ENCODE results near the gene MRPS5.

The MRPS5 gene

DNA sequence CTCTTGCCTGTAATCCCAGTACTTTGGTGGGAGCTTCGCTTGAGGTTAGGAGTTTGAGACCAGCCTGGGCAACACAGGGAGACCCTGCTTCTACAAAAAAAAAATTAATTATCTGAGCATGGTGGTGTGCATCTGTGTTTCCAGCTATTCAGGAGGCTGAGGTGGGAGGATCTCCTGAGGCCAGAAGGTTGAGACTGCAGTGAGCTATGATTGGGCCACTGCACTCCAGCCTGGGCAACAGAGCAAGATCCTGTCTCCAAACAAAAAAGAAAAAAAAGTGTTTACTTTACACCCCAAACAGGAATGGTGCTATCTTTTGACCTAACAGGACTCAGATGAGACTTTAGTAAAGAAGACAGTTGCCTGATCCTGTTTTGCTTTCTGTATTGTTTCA lies 60.5 kb downstream of the MRPS5 start:
- no peak for DNase-seq

DNA sequence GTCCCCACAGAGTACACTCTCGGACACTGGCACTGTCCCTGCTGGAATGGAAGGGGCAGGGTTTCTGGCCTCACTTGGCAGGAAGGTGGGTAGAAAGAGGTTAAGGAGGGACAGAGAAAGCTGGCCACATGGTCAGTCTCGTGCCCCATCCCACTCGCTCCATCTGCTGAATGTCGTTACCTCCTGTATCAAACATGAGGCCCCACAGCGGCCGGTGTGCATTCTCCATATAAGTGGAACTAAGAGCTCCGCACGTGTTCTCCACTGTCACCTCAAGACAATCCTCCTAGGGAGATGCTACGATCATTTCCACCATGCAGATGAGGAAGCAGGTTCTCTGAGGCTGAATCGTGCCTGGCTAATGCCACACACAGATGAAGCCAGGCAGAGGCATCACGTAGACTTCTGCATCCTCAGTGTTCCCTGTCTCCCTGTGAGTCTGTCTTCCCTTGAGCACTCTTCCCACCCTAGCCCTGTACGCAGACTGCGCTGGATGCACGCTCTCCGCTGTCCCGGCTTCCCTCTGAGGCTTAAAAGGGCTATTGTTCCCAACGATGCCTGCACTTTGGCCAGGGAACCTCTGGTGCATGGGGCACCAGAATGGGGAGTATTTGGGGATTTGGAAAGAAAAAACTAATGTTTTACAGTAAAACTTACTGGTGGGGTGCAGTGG lies 61.0 kb downstream of the MRPS5 start:
- DNase-seq, result peak in 26 of 56 donors; percentile 28 to 73 (median 49)

DNA sequence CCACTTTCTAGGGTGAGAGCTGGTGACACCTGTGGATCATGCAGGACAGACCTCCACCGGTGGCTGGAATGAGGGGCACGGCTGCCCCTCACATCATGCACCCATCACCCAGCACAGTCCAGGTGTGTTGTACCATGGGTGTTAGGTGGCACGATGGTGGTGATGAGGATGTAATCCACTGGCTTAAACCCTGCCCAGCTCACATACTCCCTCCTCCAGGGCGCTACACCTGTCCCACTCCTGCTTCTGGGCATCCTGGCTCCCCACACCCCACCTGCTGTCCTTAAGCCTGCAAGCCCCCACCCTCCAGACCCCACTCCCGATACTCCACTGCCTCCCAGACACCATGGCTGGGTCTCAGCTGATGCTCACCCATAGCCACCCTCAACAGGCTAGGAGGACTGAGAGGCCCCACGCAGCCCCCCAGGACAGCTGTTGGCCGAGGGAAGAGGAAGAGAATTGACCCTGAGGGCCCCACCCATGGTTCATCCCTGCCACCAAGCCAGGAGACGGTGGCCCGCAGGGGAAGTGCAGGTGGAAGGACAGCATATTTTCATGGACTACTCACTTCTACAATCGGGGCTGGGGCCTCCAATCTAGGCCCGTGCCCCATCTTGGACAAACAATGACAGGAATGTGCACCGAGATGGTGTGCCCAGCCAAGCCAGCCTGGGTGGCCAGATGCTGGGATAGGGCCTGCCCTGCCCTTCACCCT lies 61.8 kb downstream of the MRPS5 start:
- no peak for DNase-seq

DNA sequence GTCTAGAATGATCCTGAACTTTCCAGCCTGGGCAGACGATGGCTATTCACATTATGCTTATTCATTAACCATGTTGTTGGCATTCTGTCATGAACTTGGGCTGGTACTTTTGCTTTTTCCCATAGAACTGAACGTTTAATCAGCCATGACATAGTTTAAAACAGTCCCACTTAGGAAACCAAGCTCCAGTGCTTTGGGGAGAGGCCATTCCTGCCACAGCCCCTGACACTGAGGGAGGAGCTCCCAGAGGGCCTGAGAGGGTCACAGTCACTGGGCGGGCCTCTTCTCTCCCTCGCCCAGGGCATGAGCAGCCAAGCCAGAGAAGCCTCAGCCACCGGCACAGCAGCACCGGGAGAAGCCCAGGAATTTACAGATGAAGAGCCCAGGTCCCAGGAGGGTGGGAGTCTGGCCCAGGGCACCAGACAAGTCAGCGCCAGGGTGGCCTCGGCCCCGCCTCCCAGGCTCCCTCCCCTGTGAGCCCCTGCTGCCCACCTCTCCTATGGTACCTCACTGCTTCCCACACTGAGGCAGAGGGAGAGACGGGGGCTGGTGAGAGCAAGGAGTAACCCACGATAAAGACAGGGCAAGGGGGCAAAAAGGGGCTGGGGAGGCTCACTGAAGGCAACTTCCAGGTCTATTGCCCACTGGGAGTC lies 62.5 kb downstream of the MRPS5 start:
- DNase-seq, result peak in 3 of 56 donors; percentile 37 to 43 (median 39)

DNA sequence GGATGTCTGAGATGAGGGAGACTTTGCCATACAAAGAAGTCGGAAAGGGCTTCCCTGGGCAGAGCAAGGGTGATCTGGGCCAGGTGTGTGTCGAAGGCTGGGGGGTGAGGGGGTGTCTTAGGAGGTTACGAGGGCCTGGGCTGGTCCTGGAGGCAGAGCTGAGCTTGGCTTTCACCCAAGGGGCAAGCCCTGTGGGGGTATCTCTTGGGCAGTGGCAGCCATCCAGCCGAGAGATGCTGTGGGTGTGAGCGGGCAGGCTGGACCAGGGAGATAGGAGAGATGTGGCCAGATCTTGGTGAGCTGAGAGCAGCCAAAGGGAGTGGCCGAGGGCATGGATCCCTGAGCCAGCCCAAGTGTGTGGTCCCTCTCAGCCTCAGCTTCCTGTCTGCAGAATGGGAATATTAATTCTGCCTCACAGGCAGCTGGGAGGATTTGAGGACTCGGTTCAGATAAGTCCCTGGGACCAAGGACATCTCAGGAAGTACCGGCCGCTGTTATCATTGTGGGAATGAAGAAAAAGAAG lies 63.1 kb downstream of the MRPS5 start:
- DNase-seq, result peak in 2 of 56 donors; percentile 45 to 51

DNA sequence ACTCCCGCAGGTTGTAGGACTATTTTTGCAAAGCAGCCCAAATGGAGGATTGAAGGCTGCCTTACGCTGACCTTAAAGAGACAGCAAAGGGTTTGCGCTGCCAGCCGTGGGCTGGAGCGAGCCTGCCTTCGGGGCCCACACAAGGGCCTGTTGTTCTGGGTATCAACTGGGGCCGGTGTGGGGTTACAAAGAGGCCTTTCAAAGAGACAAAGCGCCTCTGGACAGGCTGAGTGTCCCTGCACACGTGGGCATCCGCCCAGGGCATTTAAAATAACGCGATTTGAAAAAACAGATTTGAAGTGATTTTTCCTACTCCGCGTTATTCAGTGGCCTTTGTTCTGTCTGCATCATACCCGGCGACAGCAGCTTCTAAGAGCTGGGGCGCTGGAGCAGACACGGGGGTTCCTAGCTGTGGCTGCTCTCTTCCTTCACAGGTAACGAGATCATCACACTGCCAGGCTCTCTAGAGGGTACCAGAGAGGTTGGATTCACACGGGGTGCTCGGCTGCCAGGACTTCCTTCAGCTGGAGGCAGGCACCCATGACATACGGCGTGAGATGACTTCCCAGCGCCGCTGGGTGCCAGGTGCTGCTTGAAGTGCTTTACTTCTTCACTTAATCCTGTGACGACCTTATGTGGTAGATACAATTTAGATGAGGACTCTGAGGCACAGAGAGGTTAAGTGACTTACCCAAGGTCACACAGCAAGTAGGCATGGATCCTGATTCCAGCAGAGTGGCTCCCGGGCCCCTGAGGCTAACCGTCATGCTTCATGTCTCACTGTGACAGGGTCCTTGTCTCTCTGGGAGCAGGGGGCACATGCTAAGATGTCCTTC lies 63.9 kb downstream of the MRPS5 start:
- DNase-seq, result peak in 53 of 56 donors; percentile 31 to 95 (median 82)

DNA sequence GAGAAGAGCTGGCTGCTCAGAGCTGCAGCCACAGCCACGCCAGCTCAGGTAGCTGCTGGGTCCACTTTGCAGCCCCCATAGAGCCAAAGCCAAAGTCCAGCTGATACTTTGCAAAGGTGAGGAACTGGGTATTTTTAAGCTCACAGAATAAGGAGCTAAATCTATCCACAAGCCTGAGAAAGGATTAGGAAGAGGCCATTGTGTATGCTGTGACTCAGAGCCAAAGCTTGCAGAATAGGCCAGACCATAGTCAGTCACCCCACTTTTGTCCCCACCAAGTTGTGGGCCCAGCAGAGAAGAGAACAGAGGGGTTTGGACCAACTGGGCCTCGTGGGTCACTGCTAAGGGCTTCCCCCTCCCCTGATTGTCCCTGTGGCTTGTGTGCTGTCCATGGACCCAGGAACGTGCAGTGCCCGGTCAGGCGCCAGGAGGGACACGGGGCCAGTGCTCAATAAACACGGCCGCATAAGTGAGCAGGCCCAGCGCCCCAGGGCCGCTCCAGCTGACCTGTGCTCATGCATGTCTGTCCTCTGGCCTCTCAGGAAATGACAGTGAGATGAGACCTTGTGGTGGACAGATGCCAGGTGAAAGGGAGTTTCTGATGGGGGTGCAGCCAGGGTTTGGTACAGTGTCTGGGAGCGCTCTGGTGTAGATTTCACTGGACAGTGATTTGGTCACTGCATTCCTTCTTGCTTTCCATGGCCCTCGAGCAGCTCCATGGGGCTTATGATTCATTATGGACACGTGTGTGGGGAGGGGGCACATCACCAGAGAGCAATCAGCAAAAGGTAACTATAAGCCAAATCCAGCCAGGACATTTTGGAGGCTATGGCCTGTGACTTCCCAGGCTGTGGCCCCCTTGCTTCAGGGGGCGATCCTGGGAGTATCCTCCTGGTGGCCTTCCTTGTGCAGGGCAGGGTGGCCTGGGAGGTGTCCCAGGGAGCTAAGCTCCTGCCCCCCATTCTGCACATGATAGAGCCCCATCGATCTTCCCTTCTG lies 64.8 kb downstream of the MRPS5 start:
- peak in 25 of 56 donors; percentile 27 to 78 (median 51) for DNase-seq

DNA sequence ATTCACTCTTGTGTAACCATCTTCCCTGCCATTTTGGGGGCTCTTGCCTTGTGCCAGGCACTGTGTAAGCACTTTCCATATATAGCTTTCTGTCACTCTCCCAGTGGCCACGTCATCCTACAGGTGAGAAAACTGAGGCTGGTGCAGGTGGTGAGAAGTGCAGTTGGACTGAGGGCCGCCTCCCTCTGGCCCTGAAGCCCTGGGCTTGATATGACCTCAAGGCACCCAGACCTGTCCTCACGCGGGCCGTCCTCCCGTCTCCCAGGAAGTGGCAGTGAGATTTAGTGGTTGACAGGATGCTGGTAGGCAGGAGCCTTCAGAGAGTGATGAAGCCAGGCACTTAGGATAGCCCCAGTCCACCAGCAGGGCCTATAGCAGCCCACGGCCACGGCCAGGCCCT lies 65.6 kb downstream of the MRPS5 start:
- no peak for DNase-seq

DNA sequence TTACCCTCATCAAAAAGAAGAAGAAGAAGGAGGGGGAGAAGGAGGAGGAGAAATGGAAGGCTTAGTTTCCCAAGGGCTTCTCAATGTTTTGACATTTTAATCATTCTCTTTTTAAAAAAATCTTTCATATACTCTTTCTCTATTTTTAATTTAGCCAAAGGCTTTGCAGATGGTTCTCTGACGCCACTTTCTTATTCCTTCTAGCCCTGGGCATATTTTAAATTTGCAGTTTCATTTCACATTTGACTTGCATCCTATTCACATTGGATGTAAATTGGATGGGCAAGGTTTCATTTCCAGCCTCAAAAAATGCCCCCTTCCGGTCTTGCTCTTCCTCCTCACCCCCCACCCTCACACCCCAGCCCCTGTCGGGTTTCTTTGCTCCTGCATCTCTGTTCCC lies 66.3 kb downstream of the MRPS5 start:
- DNase-seq, result no peak

DNA sequence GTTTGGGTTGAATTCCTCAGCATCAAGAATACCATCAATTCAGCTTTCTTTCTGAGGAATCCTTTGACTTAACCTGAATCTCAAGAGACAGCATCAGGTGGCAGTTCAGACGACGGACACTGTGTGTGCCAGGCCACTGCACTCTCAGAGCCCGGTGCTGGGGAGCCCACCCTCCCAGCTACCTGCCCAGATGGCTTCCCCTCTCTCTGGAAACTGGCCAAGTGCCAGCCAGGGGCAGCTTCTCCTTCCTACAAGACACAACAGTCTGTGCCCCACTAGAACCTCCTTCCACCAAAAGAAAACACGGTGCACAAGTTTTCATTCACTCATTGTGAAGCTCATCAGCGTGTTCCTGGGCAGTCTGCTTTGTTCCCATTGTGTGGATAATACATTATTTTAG lies 67.6 kb downstream of the MRPS5 start:
- no peak for DNase-seq

DNA sequence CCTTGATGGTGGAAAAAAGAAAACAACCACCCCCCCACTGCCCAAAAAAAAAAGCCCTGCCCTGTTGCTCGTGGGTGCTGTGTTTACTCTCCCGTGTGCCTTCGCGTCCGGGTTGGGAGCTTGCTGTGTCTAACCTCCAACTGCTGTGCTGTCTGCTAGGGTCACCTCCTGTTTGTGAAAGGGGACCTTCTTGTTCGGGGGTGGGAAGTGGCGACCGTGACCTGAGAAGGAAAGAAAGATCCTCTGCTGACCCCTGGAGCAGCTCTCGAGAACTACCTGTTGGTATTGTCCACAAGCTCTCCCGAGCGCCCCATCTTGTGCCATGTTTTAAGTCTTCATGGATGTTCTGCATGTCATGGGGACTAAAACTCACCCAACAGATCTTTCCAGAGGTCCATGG lies 68.1 kb downstream of the MRPS5 start:
- DNase-seq, result peak in 1 of 56 donors; percentile 34

DNA sequence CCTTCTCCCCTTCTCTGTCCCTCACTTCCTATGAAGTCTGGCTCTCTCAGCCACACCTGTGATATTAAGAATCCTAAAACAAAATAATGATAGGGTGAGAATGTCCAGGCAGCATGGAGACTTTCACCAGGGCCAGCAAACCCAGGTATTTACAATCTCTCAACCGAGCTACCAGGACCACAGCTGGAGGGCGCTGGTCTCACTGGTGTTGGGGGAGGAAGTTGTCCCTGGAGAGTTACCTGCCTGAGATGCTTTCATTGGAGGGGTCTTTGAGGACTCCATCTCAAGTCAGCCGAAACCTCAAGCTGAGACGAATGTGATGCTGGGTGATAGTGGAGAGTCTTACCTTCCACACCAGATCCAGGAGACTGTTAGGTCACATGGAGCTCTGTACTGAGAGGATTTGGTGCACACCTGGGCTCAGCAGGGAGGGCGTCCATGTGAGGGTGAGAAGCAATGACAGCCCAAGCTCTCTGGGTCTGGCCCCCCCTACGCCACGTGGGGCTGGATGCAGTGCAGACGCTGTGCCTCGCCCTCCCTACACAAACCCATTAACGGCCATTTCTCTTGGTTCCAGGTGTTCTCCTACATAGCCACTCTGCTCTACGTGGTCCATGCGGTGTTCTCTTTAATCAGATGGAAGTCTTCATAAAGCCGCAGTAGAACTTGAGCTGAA lies 68.7 kb downstream of the MRPS5 start:
- no peak for DNase-seq

DNA sequence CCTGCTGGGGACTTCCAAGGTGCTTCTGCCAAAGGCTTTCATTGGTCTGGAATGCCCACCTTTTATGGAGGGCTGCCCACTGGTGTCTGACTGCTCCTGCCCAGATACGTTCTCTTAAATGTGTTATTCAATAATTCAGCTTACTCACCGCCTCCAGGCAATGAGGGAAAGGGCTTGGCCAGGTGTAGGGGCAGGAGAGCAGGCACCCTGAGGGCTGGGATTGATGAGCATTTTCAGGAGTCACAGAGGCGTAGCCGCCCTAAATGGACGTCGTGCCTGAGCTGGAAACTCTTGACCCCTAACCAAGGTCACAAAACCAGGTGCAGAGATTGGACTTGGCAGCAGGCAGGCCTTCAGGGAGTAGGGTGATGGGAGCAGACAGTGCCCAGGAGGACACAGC lies 69.3 kb downstream of the MRPS5 start:
- no peak for DNase-seq

DNA sequence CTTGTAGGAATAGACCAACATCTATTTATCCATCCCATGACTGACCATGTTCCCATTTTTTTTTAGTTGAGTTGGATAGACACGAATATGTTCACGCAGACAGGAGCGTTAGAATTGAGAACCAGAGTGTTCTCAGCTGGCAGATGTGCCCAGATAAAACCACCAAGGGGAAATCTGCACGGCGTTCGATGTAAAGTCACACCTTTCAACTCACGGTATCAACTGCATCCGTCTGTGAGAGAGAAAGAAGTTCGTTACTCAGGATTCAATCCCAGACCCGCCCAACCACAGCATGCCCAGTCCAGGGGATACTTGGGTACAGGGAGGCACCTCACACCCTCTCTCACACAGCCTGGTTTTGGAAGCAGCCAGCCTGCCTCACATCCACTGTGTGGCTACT lies 70.0 kb downstream of the MRPS5 start:
- no peak for DNase-seq

DNA sequence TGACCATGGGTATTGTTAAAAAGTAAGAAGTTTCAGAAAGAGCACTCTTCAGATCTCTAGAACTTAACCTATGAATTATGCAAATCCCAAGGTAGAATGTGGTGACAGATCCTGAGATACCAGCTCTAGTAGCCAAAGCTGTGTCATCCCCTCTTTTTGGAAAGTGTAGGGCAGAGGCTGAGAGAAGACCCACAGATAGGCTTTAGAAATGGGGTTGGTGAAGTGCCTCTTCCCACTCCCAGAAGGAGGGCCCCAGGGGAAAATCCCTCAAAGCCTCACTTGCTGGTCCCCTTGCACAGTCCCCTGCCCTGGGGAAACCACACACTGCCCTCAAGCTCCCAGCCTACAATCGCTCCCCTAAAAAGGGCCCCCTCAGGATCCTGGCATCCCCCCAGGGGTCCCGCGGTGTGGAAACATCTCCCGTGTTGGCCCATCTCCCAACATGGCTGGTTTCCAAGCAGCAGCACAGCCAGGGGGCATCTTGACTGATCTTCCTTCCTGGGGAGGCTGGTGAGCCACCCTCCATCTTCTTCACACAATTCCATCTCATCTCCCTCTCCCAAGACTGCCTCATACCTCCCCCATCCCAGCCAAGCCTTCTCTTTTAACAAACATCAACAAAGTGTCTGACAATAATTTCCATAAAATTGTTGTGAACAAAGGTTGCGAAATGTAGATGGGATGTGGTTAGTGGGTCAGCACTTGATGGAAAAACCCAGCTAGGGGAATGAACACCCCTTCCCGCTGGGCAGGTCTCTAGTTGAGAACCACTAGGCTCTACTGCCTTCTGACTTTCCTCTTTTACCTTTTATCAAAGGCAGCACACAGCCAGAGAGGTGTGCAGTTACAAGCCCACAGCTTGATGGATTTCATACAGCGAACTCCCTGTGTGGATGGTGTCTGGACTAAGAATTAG lies 71.0 kb downstream of the MRPS5 start:
- DNase-seq, result no peak

DNA sequence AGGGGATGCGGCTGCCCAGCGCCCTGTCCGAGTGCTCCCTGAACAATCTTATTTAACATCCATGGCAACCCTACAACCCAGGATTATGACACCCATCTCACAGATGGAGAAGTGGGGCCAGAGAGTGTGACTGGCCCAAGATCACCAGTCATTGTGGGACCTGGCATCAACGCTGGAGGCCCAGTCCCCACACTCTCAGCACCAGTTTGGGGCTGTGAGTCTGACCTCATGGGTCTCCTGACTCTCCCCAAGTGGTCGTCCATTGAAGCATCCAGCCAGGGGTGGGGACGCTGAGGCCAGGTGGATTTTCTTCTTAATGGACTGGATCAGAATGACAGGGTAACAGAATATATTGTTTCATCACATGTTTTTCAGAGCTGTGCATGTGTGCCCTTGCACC lies 71.6 kb downstream of the MRPS5 start:
- DNase-seq, result no peak

DNA sequence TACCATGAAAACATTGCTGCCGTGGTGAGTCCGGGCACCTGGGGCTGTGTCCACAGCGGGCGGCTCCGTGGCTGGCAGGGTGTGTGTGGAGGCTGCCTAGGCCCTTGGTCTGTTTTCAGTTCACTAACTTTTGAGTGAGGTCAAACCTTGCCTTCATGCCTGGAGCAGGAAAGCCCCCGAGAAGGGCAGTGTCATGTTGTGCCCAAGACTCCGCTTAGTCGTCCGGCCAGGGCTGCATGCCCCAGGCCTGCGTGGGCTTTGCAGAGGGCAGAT lies 72.0 kb downstream of the MRPS5 start:
- no peak for DNase-seq

DNA sequence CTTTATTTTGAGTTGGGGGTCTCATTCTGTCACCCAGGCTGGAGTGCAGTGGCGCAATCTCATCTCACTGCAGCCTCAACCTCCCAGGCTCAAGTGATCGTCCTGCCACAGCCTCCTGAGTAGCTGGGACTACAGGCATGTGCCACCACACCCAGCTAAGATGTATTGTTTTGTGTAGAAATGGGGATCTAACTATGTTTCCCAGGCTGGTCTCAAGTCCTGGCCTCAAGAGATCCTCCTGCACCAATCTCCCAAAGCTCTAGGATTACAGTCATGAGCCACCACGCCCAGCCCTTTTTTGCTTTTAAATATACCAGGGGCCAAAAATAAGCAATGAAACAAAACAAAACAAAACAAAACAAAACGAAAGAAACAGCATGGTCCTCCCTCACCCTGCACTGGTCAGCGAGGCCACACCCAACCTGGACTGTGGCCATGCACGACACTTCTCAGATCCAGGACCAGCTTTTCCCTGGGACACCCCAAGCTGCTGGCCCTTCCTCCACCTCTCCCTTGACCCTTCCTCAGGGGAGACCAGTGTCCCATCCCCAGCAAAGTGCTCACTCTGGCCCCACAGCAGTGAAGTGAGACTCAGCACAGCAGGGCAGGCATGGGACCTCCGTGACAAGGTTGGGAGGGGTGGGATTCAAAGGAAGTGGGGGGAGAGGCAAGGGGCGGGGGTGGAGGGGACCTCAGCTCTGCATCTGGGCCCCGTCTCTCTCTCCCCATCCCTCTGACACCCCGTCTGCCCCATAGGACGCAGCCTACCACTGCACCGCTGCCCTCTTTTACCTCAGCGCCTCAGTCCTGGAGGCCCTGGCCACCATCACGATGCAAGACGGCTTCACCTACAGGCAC lies 72.6 kb downstream of the MRPS5 start:
- no peak for DNase-seq

All from amygdala (tissue), 56 donors.